A673 (cell line): ENCODE measurements around the gene CPXM2.

Source experiments
- EZH2 ChIP-seq: fragments of 200-600 bp; sonication (generic); IDR thresholded peaks from 2 replicates; pipeline ENCODE4 v1.6.1; 2017; ENCODE audit warnings: borderline replicate concordance, low read depth, mild to moderate bottlenecking, mixed read lengths, antibody characterized with exemption, low read length; ENCODE audit not compliant: poor library complexity, severe bottlenecking
- TF ChIP-seq, protein P1 (sequence below): fragments of 300-800, 200-600 bp; sonication (generic); conservative IDR thresholded peaks from 2 replicates; pipeline ENCODE4 v1.5.1; 2017; ENCODE audit warnings: low read depth, mild to moderate bottlenecking, antibody characterized with exemption, low read length, moderate library complexity, mixed read lengths

DNA sequence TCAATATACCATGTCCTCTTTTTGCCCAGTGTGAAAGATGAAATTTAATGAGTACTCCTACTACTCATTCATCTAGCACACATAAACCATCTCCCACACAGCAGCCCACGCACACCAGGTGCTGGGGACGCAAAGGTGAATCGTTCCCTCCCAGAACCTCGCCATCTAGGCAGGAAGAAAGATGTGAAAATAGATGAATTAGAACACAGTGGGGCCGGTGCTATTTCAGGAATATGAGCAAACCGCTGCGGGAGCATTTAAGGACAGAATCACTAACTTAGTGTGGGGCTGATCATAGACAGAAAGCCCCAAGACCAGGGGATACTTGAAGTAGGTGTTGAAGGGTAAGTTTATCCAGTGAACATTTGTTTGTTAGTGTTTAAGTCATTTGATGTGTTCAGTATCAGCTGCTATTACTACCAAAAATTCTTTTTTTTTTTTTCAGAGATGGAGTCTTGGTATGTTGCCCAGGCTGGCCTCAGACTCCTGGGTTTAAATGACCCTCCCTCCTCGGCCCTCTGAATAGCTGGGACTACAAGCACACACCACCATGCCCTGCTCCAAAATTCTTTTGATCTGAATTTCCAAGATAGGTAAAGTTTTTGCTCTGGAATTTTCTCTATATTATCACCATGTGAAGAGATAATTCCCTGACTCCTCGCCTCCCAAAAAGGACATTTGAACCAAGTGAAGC is 48.8 kb downstream of the CPXM2 start:
- TF ChIP-seq, protein P1, sequence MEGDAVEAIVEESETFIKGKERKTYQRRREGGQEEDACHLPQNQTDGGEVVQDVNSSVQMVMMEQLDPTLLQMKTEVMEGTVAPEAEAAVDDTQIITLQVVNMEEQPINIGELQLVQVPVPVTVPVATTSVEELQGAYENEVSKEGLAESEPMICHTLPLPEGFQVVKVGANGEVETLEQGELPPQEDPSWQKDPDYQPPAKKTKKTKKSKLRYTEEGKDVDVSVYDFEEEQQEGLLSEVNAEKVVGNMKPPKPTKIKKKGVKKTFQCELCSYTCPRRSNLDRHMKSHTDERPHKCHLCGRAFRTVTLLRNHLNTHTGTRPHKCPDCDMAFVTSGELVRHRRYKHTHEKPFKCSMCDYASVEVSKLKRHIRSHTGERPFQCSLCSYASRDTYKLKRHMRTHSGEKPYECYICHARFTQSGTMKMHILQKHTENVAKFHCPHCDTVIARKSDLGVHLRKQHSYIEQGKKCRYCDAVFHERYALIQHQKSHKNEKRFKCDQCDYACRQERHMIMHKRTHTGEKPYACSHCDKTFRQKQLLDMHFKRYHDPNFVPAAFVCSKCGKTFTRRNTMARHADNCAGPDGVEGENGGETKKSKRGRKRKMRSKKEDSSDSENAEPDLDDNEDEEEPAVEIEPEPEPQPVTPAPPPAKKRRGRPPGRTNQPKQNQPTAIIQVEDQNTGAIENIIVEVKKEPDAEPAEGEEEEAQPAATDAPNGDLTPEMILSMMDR: no peak
- TF ChIP-seq EZH2: no peak
